ENCODE measurements around the gene IDH2.
"Not testable (repeated sequence)": the region's sequence is repeated elsewhere in the genome, so short reads cannot be mapped to it uniquely, and the experiment has no call there.

IDH2 gene

GRCh38 chr15:90086868-90087268, 15.4 kb downstream of the IDH2 start:
- in situ Hi-C loops (cut with HindIII; ENCODE audit: low sequenced_read_pairs): loop anchor here (10.0 kb wide), 1 partner anchor 212 kb away; no protein-coding TSS in a partner anchor

GRCh38 chr15:90085565-90085964, 16.7 kb downstream of the IDH2 start:
- in situ Hi-C loops (cut with HindIII; ENCODE audit: low sequenced_read_pairs): loop anchor here (10.0 kb wide), 1 partner anchor 211 kb away; no protein-coding TSS in a partner anchor

DNA sequence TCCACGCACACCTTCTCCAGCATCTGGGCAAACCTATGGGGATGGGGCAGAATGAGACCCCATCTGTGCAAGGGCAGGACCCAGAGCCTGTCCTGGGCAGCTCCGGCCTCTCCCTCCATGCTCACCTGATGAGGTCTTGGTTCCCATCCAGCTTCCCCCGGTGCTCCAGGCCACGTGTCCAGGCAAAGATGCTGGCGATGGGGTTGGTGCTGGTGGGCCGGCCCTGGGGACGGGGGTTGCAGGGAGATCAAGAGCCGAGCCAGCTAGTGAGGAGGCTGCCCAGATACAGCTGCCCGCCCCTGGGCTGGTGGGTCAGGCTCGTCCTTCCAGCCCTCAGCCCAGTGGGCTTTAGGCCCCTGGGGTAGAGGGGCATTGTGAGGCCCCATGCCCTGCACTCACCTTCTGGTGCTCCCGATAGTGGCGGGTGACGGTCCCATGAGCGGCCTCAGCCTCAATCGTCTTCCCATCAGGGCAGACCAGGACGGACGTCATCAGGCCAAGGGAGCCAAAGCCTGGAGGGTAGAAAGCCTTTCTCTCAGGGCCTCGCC, 17.3 kb downstream of the IDH2 start:
- in situ Hi-C loops (cut with HindIII; ENCODE audit: low sequenced_read_pairs): loop anchor here (10.0 kb wide), 1 partner anchor 210 kb away; no protein-coding TSS in a partner anchor

- in situ Hi-C loops (cut with HindIII; ENCODE audit: low sequenced_read_pairs): loop anchor here (10.0 kb wide), 1 partner anchor 209 kb away; no protein-coding TSS in a partner anchor
Observed at GRCh38 chr15:90083954-90084607, 18.2 kb downstream of the IDH2 start.

DNA sequence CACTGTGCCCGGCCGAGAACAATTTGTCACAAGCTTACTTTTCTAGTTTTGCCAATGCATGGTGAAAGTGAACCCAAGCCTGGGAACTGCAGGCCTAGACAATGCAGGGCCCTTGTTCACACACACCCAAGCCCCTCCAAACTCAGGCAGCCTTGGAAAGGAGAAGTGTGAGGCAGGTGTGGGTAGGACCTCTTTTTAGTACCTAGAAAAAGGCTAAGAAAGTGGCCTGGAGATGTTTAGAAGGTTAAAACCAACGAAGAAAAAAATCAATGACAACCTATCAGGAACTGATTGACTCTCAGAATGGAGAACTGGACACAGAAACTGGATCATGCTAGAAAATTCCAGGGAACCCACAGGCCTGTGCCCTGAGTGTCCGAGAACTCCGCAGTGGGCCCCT, 18.8 kb downstream of the IDH2 start:
- in situ Hi-C loops (cut with HindIII; ENCODE audit: low sequenced_read_pairs): loop anchor here (10.0 kb wide), 1 partner anchor 209 kb away; no protein-coding TSS in a partner anchor

DNA sequence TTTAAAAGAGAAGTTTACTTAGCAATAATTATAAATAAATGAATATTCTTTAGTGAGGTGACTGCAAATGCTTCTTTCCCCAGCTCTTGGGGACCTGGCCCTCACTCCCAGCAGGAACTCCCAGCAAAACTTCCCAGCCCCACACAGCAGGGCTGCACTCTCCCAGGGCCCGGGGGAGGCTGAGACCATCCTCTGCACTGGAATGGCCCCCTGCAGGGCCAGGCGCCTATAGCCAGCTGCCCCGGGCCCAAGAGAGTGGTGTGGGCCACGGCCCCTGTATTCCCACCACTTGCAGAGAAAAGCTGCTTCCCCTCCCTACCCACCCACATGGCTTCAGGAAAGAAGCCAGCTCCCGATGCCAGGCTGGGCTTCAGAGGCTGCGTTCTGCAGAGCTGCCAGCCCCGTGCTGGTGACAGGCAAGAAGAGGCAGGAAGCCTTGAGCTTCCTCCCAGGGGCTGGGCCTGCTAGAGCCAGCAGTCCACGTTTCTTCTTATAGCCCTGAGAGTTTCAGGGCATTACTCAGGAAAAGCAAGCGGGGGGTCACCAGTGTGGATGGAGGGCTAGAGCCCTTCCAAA, 20.0 kb downstream of the IDH2 start:
- in situ Hi-C loops (cut with HindIII; ENCODE audit: low sequenced_read_pairs): loop anchor here (10.0 kb wide), 1 partner anchor 207 kb away; no protein-coding TSS in a partner anchor

DNA sequence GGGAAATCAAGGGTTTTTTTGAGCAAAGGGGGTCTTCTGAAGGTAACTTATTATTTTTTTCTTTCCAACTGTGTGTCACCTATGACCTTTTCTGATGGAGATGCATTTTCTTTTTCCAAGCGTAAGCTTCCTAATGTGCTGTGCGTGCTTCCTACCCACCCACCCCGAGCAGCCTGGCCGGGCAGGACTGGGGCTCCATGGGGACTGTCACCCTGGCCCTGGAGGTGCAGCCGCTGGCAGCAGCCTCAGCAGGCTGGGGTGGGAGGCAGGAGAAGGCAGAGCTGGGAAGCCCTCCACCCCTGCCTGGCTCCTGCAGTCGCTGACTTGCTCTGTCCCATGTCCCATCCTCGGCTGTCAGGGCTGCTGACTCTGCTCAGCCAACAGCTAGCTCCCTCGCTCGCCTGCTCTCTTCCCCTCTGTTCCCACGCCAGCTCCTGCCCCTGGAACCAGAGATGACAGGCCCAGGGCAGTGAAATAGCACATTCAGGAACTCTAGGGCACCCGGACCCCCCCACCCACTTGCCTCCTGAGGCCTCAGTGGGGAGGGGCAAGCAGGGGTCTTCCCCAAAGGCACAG, 21.4 kb downstream of the IDH2 start:
- in situ Hi-C loops (cut with HindIII; ENCODE audit: low sequenced_read_pairs): loop anchor here (10.0 kb wide), 1 partner anchor 206 kb away; no protein-coding TSS in a partner anchor

DNA sequence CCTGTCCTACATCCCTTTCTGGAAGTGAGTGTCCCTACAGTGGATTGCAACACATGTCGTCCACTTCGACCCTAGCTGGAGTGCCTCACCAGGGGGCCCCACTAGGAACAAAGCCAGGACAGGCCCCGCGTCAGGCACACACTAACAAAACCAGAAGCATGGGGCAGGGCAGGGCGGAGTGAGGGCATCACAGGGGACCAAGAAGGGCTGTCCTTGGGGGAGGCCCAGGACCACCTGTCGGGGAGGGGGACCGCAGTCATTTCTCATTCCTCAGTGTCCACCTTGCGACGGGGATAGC, 21.9 kb downstream of the IDH2 start:
- in situ Hi-C loops (cut with HindIII; ENCODE audit: low sequenced_read_pairs): loop anchor here (10.0 kb wide), 1 partner anchor 206 kb away; no protein-coding TSS in a partner anchor

DNA sequence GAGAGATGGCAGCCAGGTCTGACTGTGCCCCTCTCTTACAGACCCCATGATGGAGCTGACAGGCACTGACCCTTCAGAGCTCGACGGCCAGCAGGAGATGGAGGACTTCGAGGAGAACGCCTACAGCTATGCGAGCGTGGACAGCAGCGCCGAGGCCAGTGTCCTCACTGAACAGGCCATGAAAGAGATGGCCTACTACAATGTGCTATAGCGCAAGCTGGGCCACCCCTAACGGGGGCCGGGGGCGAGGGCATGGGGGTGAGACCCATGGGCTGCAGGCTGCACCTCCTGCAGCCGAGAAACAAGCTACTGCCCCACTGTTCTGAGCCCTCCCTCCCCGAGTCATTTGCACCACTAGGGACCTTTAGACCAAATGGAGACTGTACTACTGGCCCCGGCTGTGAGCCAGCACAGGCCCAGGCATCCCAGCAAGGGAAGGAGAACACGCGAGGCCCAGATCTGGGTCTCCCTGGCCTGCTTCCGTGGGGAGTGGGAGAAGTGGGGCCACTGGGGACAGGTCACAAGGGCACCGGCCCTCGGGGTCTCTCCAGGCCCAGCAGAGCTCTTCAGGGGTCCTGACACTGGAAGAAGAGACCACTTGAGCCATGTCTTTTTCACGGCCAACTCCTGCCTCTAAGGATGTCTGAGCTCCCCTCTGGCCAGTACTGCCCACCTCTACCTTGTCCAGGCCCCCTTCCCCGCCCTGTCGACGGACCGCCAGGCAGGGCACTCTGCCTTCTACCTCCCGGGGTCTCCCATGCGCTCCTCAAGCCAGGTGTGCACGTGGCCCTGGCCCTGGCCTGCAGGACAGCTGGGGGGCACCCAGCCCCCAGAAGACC, 22.4 kb downstream of the IDH2 start:
- in situ Hi-C loops (cut with HindIII; ENCODE audit: low sequenced_read_pairs): loop anchor here (10.0 kb wide), 1 partner anchor 205 kb away; no protein-coding TSS in a partner anchor

DNA sequence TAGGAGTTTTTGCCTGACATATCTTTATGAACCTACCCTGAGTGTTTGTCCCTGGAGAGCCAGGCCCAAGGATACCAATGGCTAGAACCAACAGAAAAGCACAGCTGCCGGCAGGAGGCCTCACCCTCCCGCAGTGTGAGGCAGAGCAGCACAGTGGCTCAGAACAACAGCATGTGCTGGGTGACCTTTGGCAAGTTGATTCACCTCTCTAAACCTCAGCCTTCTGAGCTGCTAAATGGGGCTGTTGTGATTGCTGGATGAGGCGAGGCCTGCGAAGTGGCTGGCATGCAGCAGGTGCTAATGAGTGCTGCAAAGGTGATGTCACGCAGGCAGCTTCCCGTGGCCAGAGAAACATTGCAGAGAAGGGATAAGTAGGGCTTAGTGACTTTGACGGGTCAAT, 23.3 kb downstream of the IDH2 start:
- in situ Hi-C loops (cut with HindIII; ENCODE audit: low sequenced_read_pairs): no loop called here

DNA sequence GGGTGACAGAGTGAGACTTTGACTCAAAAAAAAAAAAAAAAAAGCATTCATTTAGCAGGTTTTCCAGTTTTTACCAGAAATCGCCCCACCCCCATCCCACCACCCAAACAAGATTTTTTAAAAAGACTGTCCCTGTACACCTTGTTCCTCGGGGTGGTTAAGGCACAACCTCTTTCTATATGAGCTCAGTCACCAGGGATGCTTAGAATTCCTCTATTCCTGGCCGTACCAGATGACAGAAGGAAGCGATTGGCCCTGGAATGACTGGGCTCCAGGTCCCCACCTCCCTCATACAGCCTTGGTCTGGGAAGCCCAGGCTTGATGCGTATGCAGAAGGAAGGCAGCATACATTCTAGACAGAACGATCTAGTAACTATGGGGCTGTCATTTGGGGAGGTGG, 25.6 kb downstream of the IDH2 start:
- in situ Hi-C loops (cut with HindIII; ENCODE audit: low sequenced_read_pairs): no loop called here

- in situ Hi-C loops (cut with HindIII; ENCODE audit: low sequenced_read_pairs): no loop called here
Observed at GRCh38 chr15:90075420-90076289, 26.6 kb downstream of the IDH2 start.

DNA sequence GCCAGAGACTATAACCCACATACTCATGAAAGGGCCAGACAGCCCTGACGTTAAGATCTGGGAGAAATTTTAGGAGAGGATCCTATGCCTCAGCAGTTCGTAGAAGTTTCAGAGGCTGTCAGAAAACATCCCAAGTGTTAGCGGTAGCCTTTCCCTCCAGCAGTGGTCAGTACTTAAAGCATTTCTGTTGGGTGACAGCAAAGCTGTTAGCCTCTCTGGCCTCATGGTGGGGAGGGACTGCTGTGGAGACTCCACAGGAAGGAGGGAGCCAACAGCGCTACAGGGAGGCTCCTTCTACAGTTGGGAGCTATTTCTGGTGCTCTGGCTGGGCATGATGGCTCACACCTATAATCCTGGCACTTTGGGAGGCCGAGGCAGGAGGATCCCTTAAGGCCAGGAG, 27.4 kb downstream of the IDH2 start:
- in situ Hi-C loops (cut with HindIII; ENCODE audit: low sequenced_read_pairs): no loop called here

GRCh38 chr15:90074023-90074422, 28.2 kb downstream of the IDH2 start:
- in situ Hi-C loops (cut with HindIII; ENCODE audit: low sequenced_read_pairs): no loop called here

DNA sequence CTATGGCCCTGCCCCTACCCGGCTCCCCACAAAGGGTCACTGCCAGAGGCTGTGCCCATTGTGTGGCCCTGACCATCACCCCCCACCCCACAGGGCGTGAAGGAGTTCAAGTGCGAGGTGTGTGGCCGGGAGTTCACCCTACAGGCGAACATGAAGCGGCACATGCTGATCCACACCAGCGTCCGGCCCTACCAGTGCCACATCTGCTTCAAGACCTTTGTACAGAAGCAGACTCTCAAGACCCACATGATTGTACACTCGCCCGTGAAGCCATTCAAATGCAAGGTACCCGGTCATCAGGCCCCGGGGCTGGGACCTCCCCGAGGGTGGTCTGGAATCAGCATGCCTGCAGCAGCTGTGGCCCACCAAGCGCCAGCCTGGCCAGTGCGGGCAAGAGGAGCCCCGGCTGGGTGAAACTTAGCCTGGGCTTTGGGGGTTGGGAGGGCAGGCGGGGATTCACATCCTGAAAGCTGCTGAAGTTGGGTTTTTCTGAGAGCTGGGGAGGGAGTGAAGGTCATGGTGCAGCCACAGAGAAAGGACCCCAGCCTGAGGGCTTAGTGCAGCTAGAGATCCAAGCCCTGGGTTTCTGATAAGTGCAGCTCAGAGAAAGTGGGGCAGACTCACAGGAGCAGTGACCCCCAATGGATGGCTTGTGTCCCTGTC, 29.2 kb downstream of the IDH2 start:
- in situ Hi-C loops (cut with HindIII; ENCODE audit: low sequenced_read_pairs): no loop called here

DNA sequence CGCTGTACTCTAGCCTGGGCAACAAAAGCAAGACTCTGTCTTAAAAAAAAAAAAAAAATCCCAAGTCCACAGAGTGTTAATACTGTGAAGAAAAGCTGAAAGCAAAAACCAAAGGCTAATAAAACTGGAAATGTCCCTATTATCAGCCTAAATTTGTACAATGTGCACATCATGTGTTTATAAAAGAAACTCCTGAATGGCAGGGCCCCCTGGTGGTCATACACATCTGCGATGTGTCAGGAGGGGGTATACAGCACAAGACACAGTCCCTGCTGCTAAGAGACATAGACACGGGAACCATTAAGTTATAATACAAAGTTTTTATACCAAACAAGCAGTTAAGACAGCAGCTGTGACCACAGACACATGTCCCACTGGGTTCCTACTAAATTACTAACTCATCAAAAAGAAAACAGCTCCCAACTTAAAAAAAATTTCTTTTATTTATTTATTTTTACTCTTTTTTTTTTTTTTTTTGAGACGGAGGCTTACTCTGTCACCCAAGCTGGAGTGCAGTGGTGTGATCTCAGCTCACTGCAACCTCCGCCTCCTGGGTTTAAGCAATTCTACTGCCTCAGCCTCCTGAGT, 31.0 kb downstream of the IDH2 start:
- in situ Hi-C loops (cut with HindIII; ENCODE audit: low sequenced_read_pairs): no loop called here

- in situ Hi-C loops (cut with HindIII; ENCODE audit: low sequenced_read_pairs): not testable (repeated sequence)
Observed at GRCh38 chr15:90070623-90071022, 31.6 kb downstream of the IDH2 start.

DNA sequence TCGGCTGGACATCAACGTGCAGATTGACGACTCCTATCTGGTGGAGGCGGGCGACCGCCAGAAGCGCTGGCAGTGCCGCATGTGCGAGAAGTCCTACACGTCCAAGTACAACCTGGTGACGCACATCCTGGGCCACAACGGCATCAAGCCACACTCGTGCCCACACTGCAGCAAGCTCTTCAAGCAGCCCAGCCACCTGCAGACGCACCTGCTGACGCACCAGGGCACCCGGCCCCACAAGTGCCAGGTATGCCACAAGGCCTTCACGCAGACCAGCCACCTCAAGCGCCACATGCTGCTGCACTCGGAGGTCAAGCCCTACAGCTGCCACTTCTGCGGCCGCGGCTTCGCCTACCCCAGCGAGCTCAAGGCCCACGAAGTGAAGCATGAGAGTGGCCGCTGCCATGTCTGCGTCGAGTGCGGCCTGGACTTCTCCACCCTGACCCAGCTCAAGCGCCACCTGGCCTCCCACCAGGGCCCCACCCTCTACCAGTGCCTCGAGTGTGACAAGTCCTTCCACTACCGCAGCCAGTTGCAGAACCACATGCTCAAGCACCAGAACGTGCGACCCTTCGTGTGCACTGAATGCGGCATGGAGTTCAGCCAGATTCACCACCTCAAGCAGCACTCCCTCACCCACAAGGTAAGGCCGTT, 34.2 kb downstream of the IDH2 start:
- in situ Hi-C loops (cut with HindIII; ENCODE audit: low sequenced_read_pairs): loop anchor here (5.0 kb wide), 1 partner anchor 36 kb away; no protein-coding TSS in a partner anchor
